WTC11 (cell line): ENCODE data around the gene LCT.

ENCODE experiments used
- ATF3 ChIP-seq: sonication (generic); formaldehyde crosslinking; conservative IDR thresholded peaks from 2 replicates; pipeline ENCODE4 v1.8.1; 2022; ENCODE audit warnings: mild to moderate bottlenecking, missing genetic modification reagents
- IRF2 ChIP-seq: sonication (generic); formaldehyde crosslinking; IDR thresholded peaks from 2 replicates; pipeline ENCODE4 v1.8.0; 2022; ENCODE audit warnings: low read depth, missing genetic modification reagents, borderline replicate concordance
- JUN ChIP-seq: sonication (generic); formaldehyde crosslinking; IDR thresholded peaks from 2 replicates; pipeline ENCODE4 v1.8.0; 2023; ENCODE audit warnings: mild to moderate bottlenecking, missing genetic modification reagents
- NFYB ChIP-seq: sonication (generic); formaldehyde crosslinking; conservative IDR thresholded peaks from 2 replicates; pipeline ENCODE4 v1.8.0; 2022; ENCODE audit warnings: low read depth, missing genetic modification reagents
- SP1 ChIP-seq: sonication (generic); formaldehyde crosslinking; conservative IDR thresholded peaks from 2 replicates; pipeline ENCODE4 v1.8.1; 2022; ENCODE audit warnings: missing genetic modification reagents
- ZNF416 ChIP-seq: fragments of 250-450 bp; sonication (Bioruptor Pico); IDR thresholded peaks from 2 replicates; pipeline ENCODE4 v1.9.0; 2021; ENCODE audit warnings: mild to moderate bottlenecking, inconsistent platforms
- TF ChIP-seq, protein P1 (sequence below): sonication (generic); formaldehyde crosslinking; IDR thresholded peaks from 2 replicates; pipeline ENCODE4 v1.8.0; 2022; ENCODE audit warnings: mild to moderate bottlenecking, missing genetic modification reagents
- TF ChIP-seq, protein P2 (sequence below): fragments of 200-600 bp; IDR thresholded peaks from 2 replicates; pipeline ENCODE4 v1.8.0; 2022; ENCODE audit warnings: antibody characterized with exemption

DNA sequence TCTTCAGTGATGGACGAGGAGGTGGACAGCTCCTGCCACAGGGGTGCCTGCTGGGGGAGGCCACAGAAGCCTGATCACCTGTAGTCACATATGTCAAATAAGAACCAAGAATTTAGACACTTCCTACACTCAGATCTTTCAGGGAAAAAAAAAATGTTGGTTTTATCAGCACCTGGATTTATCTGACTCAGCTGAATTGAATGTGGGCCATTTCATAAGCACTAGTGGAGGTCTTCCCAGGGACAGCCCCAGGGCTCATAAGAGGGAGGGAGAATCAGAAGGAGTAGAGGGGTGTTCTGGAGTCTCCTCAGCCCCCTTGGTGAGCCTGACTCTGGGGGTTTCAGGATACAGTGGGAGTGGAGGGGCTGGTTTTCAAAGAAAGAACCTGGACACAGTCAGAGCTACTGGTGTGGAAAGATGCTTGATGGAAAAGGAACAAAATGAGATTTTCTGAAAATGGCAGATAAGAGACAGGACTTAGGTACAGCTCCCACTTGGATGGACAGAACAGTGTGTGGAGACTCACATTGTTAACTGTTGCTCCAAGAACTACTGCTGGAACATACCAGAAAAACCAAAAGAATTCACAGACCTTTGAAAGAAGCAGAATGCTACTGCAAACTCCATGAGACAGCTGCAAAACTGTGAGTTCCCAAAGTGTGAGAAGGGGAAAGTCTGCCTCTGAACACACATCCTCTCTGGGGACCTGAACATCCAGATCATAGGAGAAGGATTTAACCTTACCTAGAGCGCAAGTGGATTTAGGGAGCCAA is 45.4 kb downstream of the LCT start:
- TF ChIP-seq, protein P1, sequence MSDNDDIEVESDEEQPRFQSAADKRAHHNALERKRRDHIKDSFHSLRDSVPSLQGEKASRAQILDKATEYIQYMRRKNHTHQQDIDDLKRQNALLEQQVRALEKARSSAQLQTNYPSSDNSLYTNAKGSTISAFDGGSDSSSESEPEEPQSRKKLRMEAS = no peak
- TF ChIP-seq, protein P2, sequence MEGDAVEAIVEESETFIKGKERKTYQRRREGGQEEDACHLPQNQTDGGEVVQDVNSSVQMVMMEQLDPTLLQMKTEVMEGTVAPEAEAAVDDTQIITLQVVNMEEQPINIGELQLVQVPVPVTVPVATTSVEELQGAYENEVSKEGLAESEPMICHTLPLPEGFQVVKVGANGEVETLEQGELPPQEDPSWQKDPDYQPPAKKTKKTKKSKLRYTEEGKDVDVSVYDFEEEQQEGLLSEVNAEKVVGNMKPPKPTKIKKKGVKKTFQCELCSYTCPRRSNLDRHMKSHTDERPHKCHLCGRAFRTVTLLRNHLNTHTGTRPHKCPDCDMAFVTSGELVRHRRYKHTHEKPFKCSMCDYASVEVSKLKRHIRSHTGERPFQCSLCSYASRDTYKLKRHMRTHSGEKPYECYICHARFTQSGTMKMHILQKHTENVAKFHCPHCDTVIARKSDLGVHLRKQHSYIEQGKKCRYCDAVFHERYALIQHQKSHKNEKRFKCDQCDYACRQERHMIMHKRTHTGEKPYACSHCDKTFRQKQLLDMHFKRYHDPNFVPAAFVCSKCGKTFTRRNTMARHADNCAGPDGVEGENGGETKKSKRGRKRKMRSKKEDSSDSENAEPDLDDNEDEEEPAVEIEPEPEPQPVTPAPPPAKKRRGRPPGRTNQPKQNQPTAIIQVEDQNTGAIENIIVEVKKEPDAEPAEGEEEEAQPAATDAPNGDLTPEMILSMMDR = no peak
- TF ChIP-seq NFYB (CRISPR knock-in tag) = no peak
- no peak for TF ChIP-seq IRF2 (CRISPR knock-in tag)
- no peak for TF ChIP-seq JUN (CRISPR knock-in tag)
- TF ChIP-seq ZNF416 (CRISPR knock-in tag) = no peak
- TF ChIP-seq SP1 (CRISPR knock-in tag) = no peak
- TF ChIP-seq ATF3 (CRISPR knock-in tag) = no peak
